Right cardiac atrium (tissue), 5 donors: ENCODE measurements around the gene ORAI1. TPM values are rescaled to one million over a fixed set of nuclear protein-coding genes. Genes with fewer than 3 reads are reported as not detected.
A peak's percentile ranks its signal among the peaks of the same experiment; 100 is the strongest.

Experiments used
- ATAC-seq, 2 donors: fragments of 200-7000 bp; cut with Tn5 transposase; one replicate each; pipeline versions ENCODE4 v1.8.0 to v1.9.1; 2020; ENCODE audit warnings: moderate library complexity in 2 of 2, mild to moderate bottlenecking in 1 of 2
- DNase-seq, 3 donors: peaks; one replicate each; pipeline ENCODE4 v3.0.0-alpha.2; 2020
- H3K27ac ChIP-seq: one replicate; pipeline ENCODE4 v1.5.1; 2013; ENCODE audit warnings: mild to moderate bottlenecking, low read length, control low read depth, moderate library complexity
- H3K27me3 ChIP-seq: one replicate; pipeline ENCODE4 v1.6.1; 2013; ENCODE audit not compliant: control insufficient read depth, insufficient read depth
- H3K4me1 ChIP-seq: one replicate; pipeline ENCODE4 v1.6.1; 2013; ENCODE audit warnings: low read length; ENCODE audit not compliant: control insufficient read depth, insufficient read depth
- H3K4me3 ChIP-seq: one replicate; pipeline ENCODE4 v1.5.1; 2013; ENCODE audit warnings: low read length, control low read depth
- H3K9me3 ChIP-seq: one replicate; pipeline ENCODE4 v1.6.1; 2013; ENCODE audit warnings: low read length; ENCODE audit not compliant: control insufficient read depth
- WGBS: extraction: QIAGEN DNeasy Blood & Tissue Kit; methylation state at CpG from one replicate; pipeline ENCODE4 v1.1.7; 2013; 5-methylcytosine and 5-hydroxymethylcytosine counted together
- intact Hi-C, 4 donors: fragments of 100-400 bp; cut with DNase I; formaldehyde crosslinking; loops; one replicate each; pipeline versions ENCODE4 v1.11.0 to v1.14.0; 2022 to 2023
- long read RNA-seq, 4 donors: library from polyadenylated mRNA; unstranded; transcript quantifications; one replicate each; pipeline ENCODE4 v2.0.0, GENCODE V29; 2020 to 2021
- polyA plus RNA-seq: library from polyadenylated mRNA; stranded (reverse); fragments of 200-250 nt; gene quantifications from one replicate; pipeline ENCODE4 v1.2.3, GENCODE V29; 2013
- total RNA-seq, 4 donors: library from RNA; stranded (reverse); fragmentation: NEBNext Ultra II Directional; extraction: Animal tissue kit (Norgen Biotek cat#: 25700); gene quantifications; one replicate each; pipeline ENCODE4 v1.2.1, GENCODE V29; 2021
- donor health status: healthy with polysubstance abuse.
- donor health status: DM: no; HTN: yes; CAD: no.
- donor health status: DM: no; HTN: no; CAD: no.
- donor health status: DM: no; HTN: yes; CAD: no; lungs with severe emphysema.
- donor health status: DM: yes; HTN: yes; CAD: no.

ORAI1 gene
- total RNA-seq, result 1 to 10 TPM; 7.0 to 9.4 (median 8.4) TPM
- polyA plus RNA-seq, result 6.9 TPM
- long read RNA-seq, donor 1, transcript ORAI1-203 (2 exons, 2,138 nt), result major isoform, 32 of 37 reads
- long read RNA-seq, donor 1, partial matches to known transcripts, result 0 of 37 reads
- long read RNA-seq, donor 1, other reads (novel, unspliced or antisense), result 5 of 37 reads
- long read RNA-seq, donor 2, transcript ORAI1-203 (2 exons, 2,138 nt), result major isoform, 23 of 26 reads
- long read RNA-seq, donor 2, partial matches to known transcripts, result 0 of 26 reads
- long read RNA-seq, donor 2, other reads (novel, unspliced or antisense), result 3 of 26 reads
- long read RNA-seq, donor 3, partial matches to known transcripts, result 0 of 5 reads
- long read RNA-seq, donor 3, other reads (novel, unspliced or antisense), result 3 of 5 reads
- long read RNA-seq, donor 4, transcript ORAI1-203 (2 exons, 2,138 nt), result major isoform, 14 of 14 reads
- long read RNA-seq, donor 4, partial matches to known transcripts, result 0 of 14 reads
- long read RNA-seq, donor 4, other reads (novel, unspliced or antisense), result 0 of 14 reads

- no peaks in the 10 kb centered on the region for H3K9me3 ChIP-seq
- DNase-seq (peak; percentile 98 to 99 (median 99)), ATAC-seq (peak; percentile 94 to 96)
- H3K4me3 ChIP-seq, result peak within 1 kb of the TSS; percentile 73
- H3K27me3 ChIP-seq, result no peaks in the 10 kb centered on the region
- WGBS, result under 1% methylated on average over 92 of the region's 92 CpGs
- peak within 1 kb of the TSS; percentile 87 for H3K27ac ChIP-seq
- peaks cover 4% of the 10 kb centered on the region for H3K4me1 ChIP-seq
- intact Hi-C loops, result loop anchor here in 3 of 4 donors (5.0 to 10.0 kb wide), 4 partner anchors 41 to 121 kb away; partner anchors contain the start of genes KDM2B (in 1 of the 3) and MORN3 (in 1 of the 3)
Measured at GRCh38 chr12:121626087-121626852, at the start of gene ORAI1. TSS of gene ORAI1 (plus strand) at chr12:121626530.

- WGBS, result 34% methylated on average over 4 of the region's 4 CpGs
- Histone ChIP-seq H3K9me3 (no peaks in the 10 kb centered on the region), H3K4me3 (no peak overlapping the region), H3K4me1 (peaks cover 6% of the 10 kb centered on the region), H3K27ac (peak overlapping the region; percentile 53), H3K27me3 (no peaks in the 10 kb centered on the region)
- DNase-seq (peak in 1 of 3 donors; percentile 63), ATAC-seq (peak in 1 of 2 donors; percentile 3)
- intact Hi-C loops, result no loop called here
Measured at GRCh38 chr12:121576851-121577391, 49.4 kb upstream of the ORAI1 start.

DNA sequence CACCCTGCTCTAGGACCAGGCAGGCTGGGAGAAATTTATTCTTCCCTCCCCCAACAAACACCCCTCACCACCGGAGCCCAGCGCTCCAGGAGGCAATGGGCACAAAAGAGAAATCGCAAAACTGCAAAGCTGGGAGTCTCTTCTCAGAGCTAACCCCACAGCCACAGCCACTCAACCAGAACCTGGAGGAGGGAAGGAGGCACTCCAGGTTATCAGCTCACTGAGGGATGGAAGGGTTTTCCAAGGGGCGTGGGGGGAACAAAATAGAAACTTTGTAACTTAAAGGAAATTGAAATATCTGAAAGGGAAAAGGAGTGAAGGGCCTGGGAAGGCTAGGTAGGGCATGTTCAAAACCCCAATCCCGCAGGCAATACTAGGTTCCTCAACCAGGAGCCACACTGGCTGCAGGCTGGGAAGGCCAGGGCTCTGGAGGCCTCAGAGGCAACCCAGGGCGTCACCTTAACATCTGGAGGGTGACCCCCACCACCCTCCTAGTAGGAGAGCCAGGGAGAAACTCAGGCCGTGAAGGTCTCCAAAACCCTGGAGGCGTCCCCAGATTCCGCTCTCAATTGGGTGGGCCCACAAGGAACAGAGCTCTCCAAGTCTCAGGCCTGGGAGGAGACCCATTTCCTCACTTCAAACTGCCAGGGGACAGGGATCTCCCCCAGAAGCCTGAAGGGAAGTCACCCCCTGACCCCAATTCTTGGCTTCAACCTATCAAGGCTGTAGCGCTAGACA lies 48.7 kb upstream of the ORAI1 start:
- Histone ChIP-seq H3K9me3 (no peaks in the 10 kb centered on the region), H3K27me3 (no peaks in the 10 kb centered on the region), H3K4me1 (peaks cover 9% of the 10 kb centered on the region), H3K4me3 (no peak overlapping the region), H3K27ac (no peak overlapping the region)
- 84% methylated on average over 10 of the region's 10 CpGs for WGBS
- DNase-seq, result peak in 1 of 3 donors; percentile 20
- intact Hi-C loops, result no loop called here
- no peak for ATAC-seq

- Histone ChIP-seq H3K9me3 (no peaks in the 10 kb centered on the region), H3K4me1 (peaks cover 9% of the 10 kb centered on the region), H3K27me3 (no peaks in the 10 kb centered on the region), H3K27ac (no peak overlapping the region), H3K4me3 (peak overlapping the region; percentile 98)
- peak; percentile 15 to 43 for ATAC-seq
- peak; percentile 37 to 80 (median 78) for DNase-seq
- intact Hi-C loops, result no loop called here
- 18% methylated on average over 76 of the region's 77 CpGs for WGBS
Measured at GRCh38 chr12:121578230-121579189, 47.8 kb upstream of the ORAI1 start.

GRCh38 chr12:121579190-121579791 lies 47.0 kb upstream of the ORAI1 start:
- DNase-seq (peak in 2 of 3 donors; percentile 68 to 78), ATAC-seq (peak in 1 of 2 donors; percentile 11)
- intact Hi-C loops, result no loop called here
- Histone ChIP-seq H3K27ac (no peak overlapping the region), H3K27me3 (no peaks in the 10 kb centered on the region), H3K4me1 (peaks cover 9% of the 10 kb centered on the region), H3K9me3 (no peaks in the 10 kb centered on the region), H3K4me3 (peak overlapping the region; percentile 98)
- under 1% methylated on average over 53 of the region's 53 CpGs for WGBS

- DNase-seq (peak; percentile 70 to 90 (median 89)), ATAC-seq (peak; percentile 58 to 63)
- no peaks in the 10 kb centered on the region for H3K9me3 ChIP-seq
- H3K27me3 ChIP-seq, result no peaks in the 10 kb centered on the region
- intact Hi-C loops, result loop anchor here in 1 of 4 donors (5.0 kb wide), 1 partner anchor 47 kb away; the partner anchor contains the start of gene ORAI1
- WGBS, result under 1% methylated on average over 54 of the region's 54 CpGs
- H3K27ac ChIP-seq, result peak overlapping the region; percentile 60
- H3K4me1 ChIP-seq, result peaks cover 9% of the 10 kb centered on the region
- H3K4me3 ChIP-seq, result peak overlapping the region; percentile 98
Measured at GRCh38 chr12:121579981-121580868, 46.1 kb upstream of the ORAI1 start.

DNA sequence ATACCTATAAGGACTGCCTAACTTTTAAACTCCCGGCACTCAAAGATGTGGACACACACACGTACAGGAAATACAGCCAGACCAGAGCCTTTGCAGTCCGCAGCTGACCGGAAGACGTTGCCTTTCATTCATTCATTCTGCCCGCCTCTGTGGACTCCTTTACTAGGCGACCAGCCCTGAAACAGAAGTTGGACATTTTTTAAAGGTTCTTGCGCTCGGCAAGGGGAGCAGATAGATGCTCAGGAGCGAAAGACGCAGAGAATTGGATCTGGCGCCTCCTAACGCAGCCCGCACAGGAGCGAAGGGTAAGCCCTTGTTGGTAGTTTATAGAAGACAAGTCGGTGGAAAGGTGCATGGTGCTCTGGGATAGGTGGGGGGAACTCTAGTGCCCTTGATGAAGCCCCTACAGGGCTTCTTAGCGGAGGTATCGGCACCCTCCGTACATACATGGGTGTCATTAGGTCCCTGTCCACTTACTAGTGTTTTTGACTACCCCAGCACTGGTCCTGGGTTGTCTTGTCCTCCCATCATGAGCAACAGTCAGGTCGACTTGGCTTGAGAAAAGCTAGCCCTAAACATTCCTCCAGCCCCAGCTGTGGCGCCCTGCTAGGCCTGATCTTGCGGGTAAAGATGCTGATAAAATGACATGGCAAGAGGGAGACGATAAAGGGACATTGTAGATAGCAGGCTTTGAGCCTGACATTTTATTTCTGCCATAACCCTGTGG lies 45.2 kb upstream of the ORAI1 start, which contains the start of gene KDM2B:
TSS of gene KDM2B (minus strand) at position 65 of the 727 bp plus-strand sequence. CDS start 112 bp downstream, outside the sequence.
- Histone ChIP-seq H3K27me3 (no peaks in the 10 kb centered on the region), H3K27ac (peak within 1 kb of the TSS; percentile 60), H3K4me3 (peak within 1 kb of the TSS; percentile 98), H3K9me3 (no peaks in the 10 kb centered on the region), H3K4me1 (peaks cover 9% of the 10 kb centered on the region)
- DNase-seq (peak in 1 of 3 donors; percentile 49), ATAC-seq (peak; percentile 34 to 56)
- intact Hi-C loops, result loop anchor here in 1 of 4 donors (5.0 kb wide), 1 partner anchor 46 kb away; the partner anchor contains the start of gene ORAI1
- WGBS, result 14% methylated on average over 23 of the region's 23 CpGs
